ENCODE data around the gene HTATIP2. TPM values are rescaled to one million over a fixed set of nuclear protein-coding genes. Genes with fewer than 3 reads are reported as not detected.

The HTATIP2 gene
- polyA plus RNA-seq, 1 of the 3 experiments (the other 2 are of a cell fraction) = not detected

DNA sequence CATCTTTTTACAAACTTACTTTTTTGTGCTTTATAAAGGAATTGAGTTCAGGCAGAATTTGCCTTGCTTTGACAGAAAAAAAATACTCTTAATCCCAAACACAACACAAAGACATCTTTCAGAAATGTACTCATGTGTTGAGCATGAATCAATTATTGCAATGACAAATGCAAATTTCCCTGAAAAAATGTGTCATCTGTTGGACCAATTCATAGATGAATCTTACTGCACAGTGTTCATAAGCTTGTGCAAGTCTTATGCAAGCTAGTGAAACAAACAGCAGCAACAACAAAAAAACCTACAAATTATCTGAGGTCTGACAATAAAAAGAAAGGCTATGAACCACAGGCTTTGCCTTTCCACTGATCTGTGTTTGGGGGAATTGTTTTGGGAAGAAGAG lies 42.3 kb upstream of the HTATIP2 start:
- no peaks in the 10 kb centered on the region for H3K4me1 ChIP-seq (ENCODE audit: control insufficient read depth in 1 of 2, insufficient read depth in 2 of 2, low read depth in 1 of 2, low read length in 1 of 2)
- H3K27me3 ChIP-seq (ENCODE audit: insufficient read depth) = no peaks in the 10 kb centered on the region
- ChIA-PET POLR2A (no interaction called here), CTCF (interaction anchor here (0.6 to 2.4 kb wide), 3 partner anchors 189 to 308 kb away, joined by 3 to 9 read pairs (median 3); no protein-coding TSS in a partner anchor)
- no peak overlapping the region for H3K9ac ChIP-seq
- no peak overlapping the region for H3K4me2 ChIP-seq
- DNase-seq = no peak
- H3K36me3 ChIP-seq (replicated peaks in 1 of 2; ENCODE audit: control insufficient read depth in 1 of 2, insufficient read depth in 2 of 2, low read length in 1 of 2) = no peaks in the 10 kb centered on the region
- H4K20me1 ChIP-seq (ENCODE audit: insufficient read depth) = no peaks in the 10 kb centered on the region
- H3K9me3 ChIP-seq = no peaks in the 10 kb centered on the region
- H2AFZ ChIP-seq (ENCODE audit: low read depth) = no peak overlapping the region
- TF ChIP-seq GABPA (IDR thresholded peaks at IDR 0.05; ENCODE audit: low read depth) (no peak), FOXJ3 (CRISPR knock-in tag; IDR thresholded peaks at IDR 0.05) (no peak), TAF1 (IDR thresholded peaks at IDR 0.05; ENCODE audit: borderline replicate concordance, low read depth, low read length) (no peak), SIN3A (IDR thresholded peaks at IDR 0.05; ENCODE audit: borderline replicate concordance, low read depth, low read length) (no peak), RFX5 (IDR thresholded peaks at IDR 0.05; ENCODE audit: low read length) (no peak), CHD2 (IDR thresholded peaks at IDR 0.05; ENCODE audit: low read length, partially characterized antibody) (no peak), JUND (IDR thresholded peaks at IDR 0.05) (no peak), RXRA (IDR thresholded peaks at IDR 0.05; ENCODE audit: borderline replicate concordance, low read depth) (no peak), NRF1 (IDR thresholded peaks at IDR 0.05; ENCODE audit: low read depth, low read length) (no peak), RAD21 (IDR thresholded peaks at IDR 0.05; ENCODE audit: low read length) (no peak), ELF1 (IDR thresholded peaks at IDR 0.05) (no peak), MEF2A (IDR thresholded peaks at IDR 0.05; ENCODE audit: borderline replicate concordance, low read depth) (no peak), YY1 (IDR thresholded peaks at IDR 0.05; ENCODE audit: low read depth) (no peak), FOXM1 (IDR thresholded peaks at IDR 0.05; ENCODE audit: low read depth) (no peak), GATA2 (CRISPR knock-in tag; IDR thresholded peaks at IDR 0.05) (no peak), EZH2phosphoT487 (IDR thresholded peaks at IDR 0.05; ENCODE audit: borderline replicate concordance, low read depth) (no peak)
- TF ChIP-seq, protein P1, sequence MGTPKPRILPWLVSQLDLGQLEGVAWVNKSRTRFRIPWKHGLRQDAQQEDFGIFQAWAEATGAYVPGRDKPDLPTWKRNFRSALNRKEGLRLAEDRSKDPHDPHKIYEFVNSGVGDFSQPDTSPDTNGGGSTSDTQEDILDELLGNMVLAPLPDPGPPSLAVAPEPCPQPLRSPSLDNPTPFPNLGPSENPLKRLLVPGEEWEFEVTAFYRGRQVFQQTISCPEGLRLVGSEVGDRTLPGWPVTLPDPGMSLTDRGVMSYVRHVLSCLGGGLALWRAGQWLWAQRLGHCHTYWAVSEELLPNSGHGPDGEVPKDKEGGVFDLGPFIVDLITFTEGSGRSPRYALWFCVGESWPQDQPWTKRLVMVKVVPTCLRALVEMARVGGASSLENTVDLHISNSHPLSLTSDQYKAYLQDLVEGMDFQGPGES (IDR thresholded peaks at IDR 0.05; ENCODE audit: low read depth, low read length) = no peak
- TF ChIP-seq, protein P2, sequence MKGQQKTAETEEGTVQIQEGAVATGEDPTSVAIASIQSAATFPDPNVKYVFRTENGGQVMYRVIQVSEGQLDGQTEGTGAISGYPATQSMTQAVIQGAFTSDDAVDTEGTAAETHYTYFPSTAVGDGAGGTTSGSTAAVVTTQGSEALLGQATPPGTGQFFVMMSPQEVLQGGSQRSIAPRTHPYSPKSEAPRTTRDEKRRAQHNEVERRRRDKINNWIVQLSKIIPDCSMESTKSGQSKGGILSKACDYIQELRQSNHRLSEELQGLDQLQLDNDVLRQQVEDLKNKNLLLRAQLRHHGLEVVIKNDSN (IDR thresholded peaks at IDR 0.05; ENCODE audit: borderline replicate concordance, low read depth) = no peak
- TF ChIP-seq, protein P3, sequence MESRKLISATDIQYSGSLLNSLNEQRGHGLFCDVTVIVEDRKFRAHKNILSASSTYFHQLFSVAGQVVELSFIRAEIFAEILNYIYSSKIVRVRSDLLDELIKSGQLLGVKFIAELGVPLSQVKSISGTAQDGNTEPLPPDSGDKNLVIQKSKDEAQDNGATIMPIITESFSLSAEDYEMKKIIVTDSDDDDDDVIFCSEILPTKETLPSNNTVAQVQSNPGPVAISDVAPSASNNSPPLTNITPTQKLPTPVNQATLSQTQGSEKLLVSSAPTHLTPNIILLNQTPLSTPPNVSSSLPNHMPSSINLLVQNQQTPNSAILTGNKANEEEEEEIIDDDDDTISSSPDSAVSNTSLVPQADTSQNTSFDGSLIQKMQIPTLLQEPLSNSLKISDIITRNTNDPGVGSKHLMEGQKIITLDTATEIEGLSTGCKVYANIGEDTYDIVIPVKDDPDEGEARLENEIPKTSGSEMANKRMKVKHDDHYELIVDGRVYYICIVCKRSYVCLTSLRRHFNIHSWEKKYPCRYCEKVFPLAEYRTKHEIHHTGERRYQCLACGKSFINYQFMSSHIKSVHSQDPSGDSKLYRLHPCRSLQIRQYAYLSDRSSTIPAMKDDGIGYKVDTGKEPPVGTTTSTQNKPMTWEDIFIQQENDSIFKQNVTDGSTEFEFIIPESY (IDR thresholded peaks at IDR 0.05; ENCODE audit: borderline replicate concordance, low read depth) = no peak
- TF ChIP-seq, protein P4, sequence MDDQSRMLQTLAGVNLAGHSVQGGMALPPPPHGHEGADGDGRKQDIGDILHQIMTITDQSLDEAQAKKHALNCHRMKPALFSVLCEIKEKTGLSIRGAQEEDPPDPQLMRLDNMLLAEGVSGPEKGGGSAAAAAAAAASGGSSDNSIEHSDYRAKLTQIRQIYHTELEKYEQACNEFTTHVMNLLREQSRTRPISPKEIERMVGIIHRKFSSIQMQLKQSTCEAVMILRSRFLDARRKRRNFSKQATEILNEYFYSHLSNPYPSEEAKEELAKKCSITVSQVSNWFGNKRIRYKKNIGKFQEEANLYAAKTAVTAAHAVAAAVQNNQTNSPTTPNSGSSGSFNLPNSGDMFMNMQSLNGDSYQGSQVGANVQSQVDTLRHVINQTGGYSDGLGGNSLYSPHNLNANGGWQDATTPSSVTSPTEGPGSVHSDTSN (IDR thresholded peaks at IDR 0.05) = no peak
- H3K79me2 ChIP-seq (ENCODE audit: insufficient read depth) = no peaks in the 10 kb centered on the region
- H3K27ac ChIP-seq (ENCODE audit: low read depth in 2 of 2, low read length in 1 of 2) = no peak overlapping the region
- H3K4me3 ChIP-seq (ENCODE audit: low read depth in 2 of 2, low read length in 1 of 2) = no peak overlapping the region
- no peaks in the 10 kb centered on the region for H3F3A ChIP-seq (replicated peaks; ENCODE audit: insufficient read depth)
- H3K9me2 ChIP-seq = no peaks in the 10 kb centered on the region
